ENCODE data around the gene DAPK3. TPM values are rescaled to one million over a fixed set of nuclear protein-coding genes. Genes with fewer than 3 reads are reported as not detected.

The DAPK3 gene
- total RNA-seq, 1 experiment from 2014 or later, result 38.1 TPM

DNA sequence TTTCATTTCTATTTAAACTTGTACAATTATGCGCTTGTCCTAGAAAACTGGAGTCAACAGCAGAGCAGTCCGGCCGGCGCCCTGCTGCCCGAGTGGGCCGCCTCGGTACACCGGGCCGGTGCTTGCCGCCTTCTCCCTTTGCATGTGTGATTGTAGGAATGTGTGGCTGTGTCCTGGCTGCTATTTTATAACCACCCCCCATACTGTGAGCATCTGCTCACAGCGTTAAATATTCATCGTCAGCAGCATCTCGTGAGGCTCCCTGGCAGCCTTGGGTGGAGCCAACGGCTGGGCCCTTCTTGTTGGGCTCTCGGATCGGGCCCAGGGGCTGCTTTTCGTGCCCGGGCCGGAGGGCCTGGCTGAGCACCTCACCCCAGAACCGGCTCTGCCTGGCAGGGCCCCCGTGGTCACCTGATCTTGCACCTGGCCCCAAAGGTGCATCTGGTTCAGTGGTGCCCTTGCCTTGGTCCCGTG is 47.3 kb upstream of the DAPK3 start:
- H3K9me2 ChIP-seq (ENCODE audit: insufficient read depth), result no peaks in the 10 kb centered on the region

GRCh38 chr19:4016903-4017638 is 46.2 kb upstream of the DAPK3 start:
- Histone ChIP-seq H3K4me2 (no peak overlapping the region), H3K4me3 (no peak overlapping the region), H3K27me3 (ENCODE audit: insufficient read depth, low read depth) (no peaks in the 10 kb centered on the region), H3K9me3 (ENCODE audit: insufficient read depth, low read depth) (no peaks in the 10 kb centered on the region), H3F3A (ENCODE audit: insufficient read depth, low read depth) (no peaks in the 10 kb centered on the region), H2AFZ (no peak overlapping the region), H3K4me1 (replicated peaks; ENCODE audit: insufficient read depth) (no peaks in the 10 kb centered on the region), H3K27ac (no peak overlapping the region), H4K20me1 (ENCODE audit: insufficient read depth) (peaks cover 19% of the 10 kb centered on the region), H3K9me2 (ENCODE audit: insufficient read depth) (no peaks in the 10 kb centered on the region), H3K36me3 (ENCODE audit: low read depth) (no peaks in the 10 kb centered on the region), H3K79me2 (ENCODE audit: low read depth) (peaks cover 6% of the 10 kb centered on the region; the same call in 1 of the 2 replicates)
- BruUV-seq (replicated peaks), result no TSS peak
- no peak for DNase-seq
- TF ChIP-seq EZH2 (IDR thresholded peaks at IDR 0.05; ENCODE audit: low read depth) (no peak), CTCF (conservative IDR thresholded peaks at IDR 0.05) (no peak)
- intact Hi-C loops (cut with micrococcal nuclease; ENCODE audit: unreplicated experiment), result no loop called here
- ChIA-PET POLR2A (ENCODE audit: unreplicated experiment) (no interaction called here), CTCF (no interaction called here)

More for the DNA sequence above, 47.3 kb upstream of the DAPK3 start:
- Histone ChIP-seq H3F3A (ENCODE audit: insufficient read depth, low read depth) (no peaks in the 10 kb centered on the region), H4K20me1 (ENCODE audit: insufficient read depth) (peaks cover 23% of the 10 kb centered on the region), H3K27me3 (ENCODE audit: insufficient read depth, low read depth) (no peaks in the 10 kb centered on the region), H3K4me1 (replicated peaks; ENCODE audit: insufficient read depth) (no peaks in the 10 kb centered on the region), H3K4me3 (no peak overlapping the region), H3K4me2 (no peak overlapping the region), H3K36me3 (ENCODE audit: low read depth) (no peaks in the 10 kb centered on the region), H3K27ac (no peak overlapping the region), H3K9me3 (ENCODE audit: insufficient read depth, low read depth) (no peaks in the 10 kb centered on the region), H2AFZ (no peak overlapping the region), H3K79me2 (ENCODE audit: low read depth) (peaks cover 6% of the 10 kb centered on the region; the same call in 1 of the 2 replicates)
- intact Hi-C loops (cut with micrococcal nuclease; ENCODE audit: unreplicated experiment), result no loop called here
- DNase-seq, result no peak
- ChIA-PET POLR2A (ENCODE audit: unreplicated experiment) (no interaction called here), CTCF (no interaction called here)
- no TSS peak for BruUV-seq (replicated peaks)
- no peak for TF ChIP-seq EZH2 (IDR thresholded peaks at IDR 0.05; ENCODE audit: low read depth)
- TF ChIP-seq CTCF (conservative IDR thresholded peaks at IDR 0.05), result no peak

DNA sequence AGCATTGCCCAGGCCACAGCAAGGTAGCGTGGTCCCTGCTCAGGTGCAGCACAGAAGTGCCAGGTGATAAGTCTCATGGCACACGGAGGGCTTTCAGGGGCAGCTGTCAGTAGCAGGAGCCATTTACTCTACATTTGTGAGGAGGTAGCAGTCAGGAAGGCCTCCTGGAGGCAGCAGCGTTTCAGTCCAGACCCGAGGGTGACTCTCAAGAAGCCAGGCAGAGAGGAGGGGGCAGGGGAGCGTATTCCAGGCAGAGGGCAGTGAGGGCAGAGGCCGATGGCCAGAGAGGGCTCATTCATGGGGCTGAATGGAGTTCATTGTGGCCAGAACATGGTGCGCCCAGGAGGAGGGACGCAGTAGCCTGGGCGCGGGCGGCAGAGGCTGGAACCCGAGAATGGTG is 45.6 kb upstream of the DAPK3 start:
- no peaks in the 10 kb centered on the region for H3K27me3 ChIP-seq (ENCODE audit: insufficient read depth, low read depth)
- POLR2A ChIA-PET (ENCODE audit: unreplicated experiment), result no interaction called here
- CTCF ChIA-PET, result no interaction called here
- no peak overlapping the region for H3K4me2 ChIP-seq
- no peak for DNase-seq
- H3K4me1 ChIP-seq (replicated peaks; ENCODE audit: insufficient read depth), result no peaks in the 10 kb centered on the region
- H4K20me1 ChIP-seq (ENCODE audit: insufficient read depth), result peaks cover 18% of the 10 kb centered on the region
- no TSS peak for BruUV-seq (replicated peaks)
- H3F3A ChIP-seq (ENCODE audit: insufficient read depth, low read depth), result no peaks in the 10 kb centered on the region
- H3K79me2 ChIP-seq (ENCODE audit: low read depth), result peaks cover 6% of the 10 kb centered on the region; the same call in 1 of the 2 replicates
- H3K36me3 ChIP-seq (ENCODE audit: low read depth), result no peaks in the 10 kb centered on the region
- no peaks in the 10 kb centered on the region for H3K9me2 ChIP-seq (ENCODE audit: insufficient read depth)
- H3K9me3 ChIP-seq (ENCODE audit: insufficient read depth, low read depth), result no peaks in the 10 kb centered on the region
- no peak overlapping the region for H2AFZ ChIP-seq
- H3K4me3 ChIP-seq, result no peak overlapping the region
- TF ChIP-seq EZH2 (IDR thresholded peaks at IDR 0.05; ENCODE audit: low read depth) (no peak), CTCF (conservative IDR thresholded peaks at IDR 0.05) (no peak)
- no peak overlapping the region for H3K27ac ChIP-seq
- intact Hi-C loops (cut with micrococcal nuclease; ENCODE audit: unreplicated experiment), result no loop called here

Measured in PC-9 (cell line).